ENCODE data around the gene DSTN.

DSTN gene

DNA sequence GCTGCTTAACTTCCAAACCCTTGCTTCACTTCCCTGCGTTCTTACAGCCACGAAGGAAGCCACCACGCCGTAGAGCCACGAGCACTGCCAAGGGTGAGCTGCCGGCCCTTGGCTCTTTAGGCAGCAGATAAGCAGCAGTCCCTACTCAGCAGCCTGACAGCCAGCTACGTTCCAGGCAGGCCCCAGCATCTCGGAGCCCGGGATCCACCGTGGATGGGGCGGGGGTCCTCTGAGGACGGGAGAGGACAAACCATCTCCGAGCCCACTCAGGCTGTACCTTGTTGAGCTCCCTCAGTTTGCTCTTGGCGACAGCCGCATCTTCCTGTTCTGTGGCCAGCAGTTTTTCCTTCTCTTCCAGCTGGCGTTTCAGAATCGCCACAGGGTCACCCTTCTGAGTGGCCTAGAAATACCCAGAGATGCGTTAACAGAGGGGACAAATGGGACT lies 71.7 kb downstream of the DSTN start:
- DNase-seq, result no peak
- WGBS (ENCODE audit: insufficient coverage), result 93% methylated on average over 15 of the region's 18 CpGs
- Histone ChIP-seq H3K27ac (ENCODE audit: insufficient read depth in 1 of 2, low read depth in 1 of 2, low read length in 2 of 2, poor library complexity in 1 of 2, severe bottlenecking in 2 of 2) (no peak overlapping the region), H3K27me3 (replicated peaks in 2 of 5; ENCODE audit: control insufficient read depth in 4 of 5, insufficient read depth in 5 of 5, low read length in 4 of 5) (no peaks in the 10 kb centered on the region), H3K36me3 (ENCODE audit: control insufficient read depth in 4 of 4, insufficient read depth in 4 of 4, low read length in 3 of 4) (peaks cover 9 to 71% (median 45%) of the 10 kb centered on the region in 4 experiments), H3K9me3 (ENCODE audit: control extremely low read depth in 1 of 5, control insufficient read depth in 4 of 5, insufficient read depth in 2 of 5, low read depth in 1 of 5, low read length in 4 of 5) (no peaks in the 10 kb centered on the region), H3K4me1 (ENCODE audit: control extremely low read depth in 1 of 4, control insufficient read depth in 4 of 4, insufficient read depth in 4 of 4, low read length in 3 of 4) (peaks cover 0 to 17% (median 2%) of the 10 kb centered on the region in 4 experiments), H3K4me3 (ENCODE audit: control insufficient read depth in 1 of 7, extremely low read depth in 1 of 7, insufficient read depth in 4 of 7, low read depth in 2 of 7, low read length in 6 of 7) (no peak overlapping the region)
- CTCF ChIA-PET, result interaction anchor here (1.3 to 2.1 kb wide), 2 partner anchors 11 to 55 kb away, joined by 3 to 9 read pairs; no protein-coding TSS in a partner anchor
- POLR2A ChIA-PET, result no interaction called here

- H3K27ac ChIP-seq (ENCODE audit: insufficient read depth in 1 of 2, low read depth in 1 of 2, low read length in 2 of 2, poor library complexity in 1 of 2, severe bottlenecking in 2 of 2), result no peak overlapping the region
- ChIA-PET CTCF (interaction anchor here (1.3 to 2.1 kb wide), 3 partner anchors 11 to 56 kb away, joined by 3 to 9 read pairs (median 3); no protein-coding TSS in a partner anchor), POLR2A (no interaction called here)
- H3K9me3 ChIP-seq (ENCODE audit: control extremely low read depth in 1 of 5, control insufficient read depth in 4 of 5, insufficient read depth in 2 of 5, low read depth in 1 of 5, low read length in 4 of 5), result no peaks in the 10 kb centered on the region
- H3K36me3 ChIP-seq (ENCODE audit: control insufficient read depth in 4 of 4, insufficient read depth in 4 of 4, low read length in 3 of 4), result peaks cover 9 to 68% (median 43%) of the 10 kb centered on the region in 4 experiments
- H3K4me1 ChIP-seq (ENCODE audit: control extremely low read depth in 1 of 4, control insufficient read depth in 4 of 4, insufficient read depth in 4 of 4, low read length in 3 of 4), result peaks cover 0 to 19% (median 4%) of the 10 kb centered on the region in 4 experiments
- no peak for DNase-seq
- H3K27me3 ChIP-seq (replicated peaks in 2 of 5; ENCODE audit: control insufficient read depth in 4 of 5, insufficient read depth in 5 of 5, low read length in 4 of 5), result no peaks in the 10 kb centered on the region
- no peak overlapping the region for H3K4me3 ChIP-seq (ENCODE audit: control insufficient read depth in 1 of 7, extremely low read depth in 1 of 7, insufficient read depth in 4 of 7, low read depth in 2 of 7, low read length in 6 of 7)
- WGBS (ENCODE audit: insufficient coverage), result 98% methylated on average over 10 of the region's 11 CpGs
Measured at GRCh38 chr20:17641993-17642392, 72.1 kb downstream of the DSTN start.

DNA sequence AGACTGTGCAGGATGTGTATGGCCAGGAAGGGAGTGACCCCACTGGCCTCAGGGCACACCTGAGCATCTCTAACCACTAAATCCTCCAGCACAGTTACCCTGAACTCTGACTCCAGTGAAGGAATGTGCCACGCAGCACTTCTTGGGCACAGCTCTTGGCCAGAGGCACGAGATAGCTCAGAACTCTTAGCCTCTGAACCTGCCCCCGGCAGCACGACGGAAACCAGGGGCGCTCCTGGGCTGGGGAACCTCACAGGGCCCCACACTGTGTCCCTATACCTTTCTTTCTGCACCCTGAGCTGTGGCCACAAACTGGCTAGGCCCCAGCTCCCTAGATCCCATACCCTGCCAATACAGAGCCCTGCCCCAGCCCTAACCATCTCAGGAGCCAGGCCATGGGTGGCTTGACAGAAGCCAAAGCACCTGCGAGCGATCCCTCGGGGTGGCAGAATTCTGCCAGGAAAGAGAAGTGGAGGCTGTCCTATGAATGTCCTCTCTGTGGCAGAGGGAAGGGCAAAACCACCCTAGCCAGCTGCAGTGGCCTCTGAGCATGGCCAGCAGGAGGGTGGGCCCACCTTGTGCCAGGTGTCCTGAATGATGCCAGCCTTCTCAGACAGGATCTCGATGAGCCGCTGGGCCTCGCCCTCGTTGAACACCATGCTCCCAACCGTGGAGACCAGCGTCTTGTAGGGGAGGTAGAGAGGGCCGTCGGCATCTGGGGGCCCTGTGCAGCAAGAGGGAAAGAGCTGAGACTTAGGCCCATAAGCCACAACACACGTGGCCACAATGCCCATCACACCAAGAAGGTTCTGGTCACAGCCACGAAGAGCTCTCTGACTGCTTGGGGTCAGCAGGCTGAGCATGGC lies 72.8 kb downstream of the DSTN start:
- peaks cover 0 to 26% (median 7%) of the 10 kb centered on the region in 4 experiments for H3K4me1 ChIP-seq (ENCODE audit: control extremely low read depth in 1 of 4, control insufficient read depth in 4 of 4, insufficient read depth in 4 of 4, low read length in 3 of 4)
- H3K27ac ChIP-seq (ENCODE audit: insufficient read depth in 1 of 2, low read depth in 1 of 2, low read length in 2 of 2, poor library complexity in 1 of 2, severe bottlenecking in 2 of 2), result no peak overlapping the region
- ChIA-PET CTCF (interaction anchor here (1.3 to 2.1 kb wide), 3 partner anchors 12 to 56 kb away, joined by 3 to 9 read pairs (median 3); no protein-coding TSS in a partner anchor), POLR2A (interaction anchor here (0.6 kb wide), 1 partner anchor 190 kb away, joined by 4 read pairs; no protein-coding TSS in a partner anchor)
- peaks cover 9 to 64% (median 40%) of the 10 kb centered on the region in 4 experiments for H3K36me3 ChIP-seq (ENCODE audit: control insufficient read depth in 4 of 4, insufficient read depth in 4 of 4, low read length in 3 of 4)
- no peak overlapping the region for H3K4me3 ChIP-seq (ENCODE audit: control insufficient read depth in 1 of 7, extremely low read depth in 1 of 7, insufficient read depth in 4 of 7, low read depth in 2 of 7, low read length in 6 of 7)
- no peak for DNase-seq
- no peaks in the 10 kb centered on the region for H3K9me3 ChIP-seq (ENCODE audit: control extremely low read depth in 1 of 5, control insufficient read depth in 4 of 5, insufficient read depth in 2 of 5, low read depth in 1 of 5, low read length in 4 of 5)
- WGBS (ENCODE audit: insufficient coverage), result 92% methylated on average over 19 of the region's 19 CpGs
- H3K27me3 ChIP-seq (replicated peaks in 2 of 5; ENCODE audit: control insufficient read depth in 4 of 5, insufficient read depth in 5 of 5, low read length in 4 of 5), result no peaks in the 10 kb centered on the region

GRCh38 chr20:17643531-17644188 lies 73.8 kb downstream of the DSTN start:
- 100% methylated on average over 6 of the region's 10 CpGs for WGBS (ENCODE audit: insufficient coverage)
- no peak overlapping the region for H3K4me3 ChIP-seq (ENCODE audit: control insufficient read depth in 1 of 7, extremely low read depth in 1 of 7, insufficient read depth in 4 of 7, low read depth in 2 of 7, low read length in 6 of 7)
- ChIA-PET POLR2A (no interaction called here), CTCF (interaction anchor here (1.1 to 2.1 kb wide), 4 partner anchors 13 to 25 kb away, joined by 3 to 9 read pairs (median 3); no protein-coding TSS in a partner anchor)
- peaks cover 3 to 36% (median 16%) of the 10 kb centered on the region in 4 experiments for H3K4me1 ChIP-seq (ENCODE audit: control extremely low read depth in 1 of 4, control insufficient read depth in 4 of 4, insufficient read depth in 4 of 4, low read length in 3 of 4)
- H3K27me3 ChIP-seq (replicated peaks in 2 of 5; ENCODE audit: control insufficient read depth in 4 of 5, insufficient read depth in 5 of 5, low read length in 4 of 5), result no peaks in the 10 kb centered on the region
- no peak for DNase-seq
- H3K27ac ChIP-seq (ENCODE audit: insufficient read depth in 1 of 2, low read depth in 1 of 2, low read length in 2 of 2, poor library complexity in 1 of 2, severe bottlenecking in 2 of 2), result no peak overlapping the region
- no peaks in the 10 kb centered on the region for H3K9me3 ChIP-seq (ENCODE audit: control extremely low read depth in 1 of 5, control insufficient read depth in 4 of 5, insufficient read depth in 2 of 5, low read depth in 1 of 5, low read length in 4 of 5)
- H3K36me3 ChIP-seq (ENCODE audit: control insufficient read depth in 4 of 4, insufficient read depth in 4 of 4, low read length in 3 of 4), result peaks cover 7 to 54% (median 30%) of the 10 kb centered on the region in 4 experiments

DNA sequence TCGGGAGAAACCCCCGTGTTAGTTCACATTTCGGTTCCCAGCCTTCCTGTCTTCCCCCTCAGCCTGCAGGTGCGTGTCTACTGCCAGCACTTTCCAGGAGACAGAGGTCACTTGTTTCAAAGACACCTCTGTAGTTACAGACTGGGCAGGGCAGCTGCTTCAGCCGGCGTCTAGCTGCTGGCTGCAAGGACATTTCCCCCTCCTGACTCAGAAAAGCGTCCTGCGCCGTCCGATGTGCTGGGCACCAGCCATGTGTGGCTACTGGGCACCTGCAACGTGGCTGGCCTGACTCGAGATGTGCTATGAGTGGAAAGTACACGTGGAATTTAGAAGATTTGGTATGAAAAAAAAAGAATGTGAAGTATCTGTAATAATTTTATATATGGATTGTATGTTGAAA lies 74.6 kb downstream of the DSTN start:
- no peak overlapping the region for H3K4me3 ChIP-seq (ENCODE audit: control insufficient read depth in 1 of 7, extremely low read depth in 1 of 7, insufficient read depth in 4 of 7, low read depth in 2 of 7, low read length in 6 of 7)
- peaks cover 8 to 44% (median 23%) of the 10 kb centered on the region in 4 experiments for H3K4me1 ChIP-seq (ENCODE audit: control extremely low read depth in 1 of 4, control insufficient read depth in 4 of 4, insufficient read depth in 4 of 4, low read length in 3 of 4)
- DNase-seq, result no peak
- H3K9me3 ChIP-seq (ENCODE audit: control extremely low read depth in 1 of 5, control insufficient read depth in 4 of 5, insufficient read depth in 2 of 5, low read depth in 1 of 5, low read length in 4 of 5), result no peaks in the 10 kb centered on the region
- CTCF ChIA-PET, result interaction anchor here (1.1 to 1.5 kb wide), 4 partner anchors 8 to 111 kb away, joined by 3 to 4 read pairs (median 3); no protein-coding TSS in a partner anchor
- H3K36me3 ChIP-seq (ENCODE audit: control insufficient read depth in 4 of 4, insufficient read depth in 4 of 4, low read length in 3 of 4), result peaks cover 7 to 46% (median 24%) of the 10 kb centered on the region in 4 experiments
- H3K27ac ChIP-seq (ENCODE audit: insufficient read depth in 1 of 2, low read depth in 1 of 2, low read length in 2 of 2, poor library complexity in 1 of 2, severe bottlenecking in 2 of 2), result no peak overlapping the region
- no peaks in the 10 kb centered on the region for H3K27me3 ChIP-seq (replicated peaks in 2 of 5; ENCODE audit: control insufficient read depth in 4 of 5, insufficient read depth in 5 of 5, low read length in 4 of 5)
- 95% methylated on average over 11 of the region's 13 CpGs for WGBS (ENCODE audit: insufficient coverage)
- POLR2A ChIA-PET, result no interaction called here

- H3K4me1 ChIP-seq (ENCODE audit: control extremely low read depth in 1 of 4, control insufficient read depth in 4 of 4, insufficient read depth in 4 of 4, low read length in 3 of 4), result peaks cover 14 to 49% (median 29%) of the 10 kb centered on the region in 4 experiments
- CTCF ChIA-PET, result interaction anchor here (1.0 to 1.5 kb wide), 6 partner anchors 9 to 112 kb away, joined by 3 to 4 read pairs (median 3); no protein-coding TSS in a partner anchor
- 93% methylated on average over 7 of the region's 14 CpGs for WGBS (ENCODE audit: insufficient coverage)
- H3K27me3 ChIP-seq (replicated peaks in 2 of 5; ENCODE audit: control insufficient read depth in 4 of 5, insufficient read depth in 5 of 5, low read length in 4 of 5), result no peaks in the 10 kb centered on the region
- H3K27ac ChIP-seq (ENCODE audit: insufficient read depth in 1 of 2, low read depth in 1 of 2, low read length in 2 of 2, poor library complexity in 1 of 2, severe bottlenecking in 2 of 2), result no peak overlapping the region
- H3K9me3 ChIP-seq (ENCODE audit: control extremely low read depth in 1 of 5, control insufficient read depth in 4 of 5, insufficient read depth in 2 of 5, low read depth in 1 of 5, low read length in 4 of 5), result no peaks in the 10 kb centered on the region
- POLR2A ChIA-PET, result interaction anchor here (0.7 kb wide), 1 partner anchor 31 kb away, joined by 3 read pairs; no protein-coding TSS in a partner anchor
- H3K4me3 ChIP-seq (ENCODE audit: control insufficient read depth in 1 of 7, extremely low read depth in 1 of 7, insufficient read depth in 4 of 7, low read depth in 2 of 7, low read length in 6 of 7), result no peak overlapping the region
- DNase-seq, result no peak
- peaks cover 7 to 44% (median 22%) of the 10 kb centered on the region in 4 experiments for H3K36me3 ChIP-seq (ENCODE audit: control insufficient read depth in 4 of 4, insufficient read depth in 4 of 4, low read length in 3 of 4)
Measured at GRCh38 chr20:17645010-17645409, 75.1 kb downstream of the DSTN start.
